PC-9 (cell line): ENCODE measurements around the gene MT1F. TPM values are rescaled to one million over a fixed set of nuclear protein-coding genes. Genes with fewer than 3 reads are reported as not detected.
"Not testable (repeated sequence)": the region's sequence is repeated elsewhere in the genome, so short reads cannot be mapped to it uniquely, and the experiment has no call there.

Source experiments
- BruUV-seq: library from RNA; stranded (reverse); fragments of 400-500 nt; replicated peaks from 2 replicates; lab custom pipeline; 2021; lab: Mats Ljungman, UMichigan
- CTCF ChIA-PET: fragments of 300-600 bp; sonication (Branson Sonifier 250); formaldehyde crosslinking; loops from one replicate; lab custom pipeline; 2022; ENCODE audit warnings: antibody characterized with exemption; lab: Charles Lee
- POLR2A ChIA-PET: fragments of 300-600 bp; sonication (Branson Sonifier 250); formaldehyde crosslinking; loops from one replicate; lab custom pipeline; 2022; ENCODE audit warnings: antibody characterized with exemption; ENCODE audit not compliant: unreplicated experiment; lab: Charles Lee
- DNase-seq, 2 experiments: peaks; one replicate each; pipeline versions ENCODE4 v3.0.0 to v3.0.0-alpha.2; 2015 to 2022; ENCODE audit warnings: mixed read lengths in 1 of 2
- H2AFZ ChIP-seq: fragments of 200-600 bp; sonication (generic); 2 replicates; pipeline ENCODE4 v1.8.1; 2017; ENCODE audit warnings: antibody characterized with exemption
- H3F3A ChIP-seq: fragments of 200-600 bp; sonication (generic); 2 replicates; pipeline ENCODE4 v1.8.1; 2017; ENCODE audit warnings: antibody characterized with exemption, mild to moderate bottlenecking, low read depth; ENCODE audit not compliant: insufficient read depth
- H3K27ac ChIP-seq: fragments of 200-600 bp; sonication (generic); 2 replicates; pipeline ENCODE4 v1.6.1; 2016; ENCODE audit warnings: mixed run types
- H3K27me3 ChIP-seq: fragments of 200-600 bp; sonication (generic); 2 replicates; pipeline ENCODE4 v1.6.1; 2016; ENCODE audit warnings: low read depth, mixed run types; ENCODE audit not compliant: insufficient read depth
- H3K36me3 ChIP-seq: fragments of 200-600 bp; sonication (generic); 2 replicates; pipeline ENCODE4 v1.6.1; 2016; ENCODE audit warnings: low read depth, mixed run types
- H3K4me1 ChIP-seq: fragments of 200-600 bp; sonication (generic); replicated peaks from 2 replicates; pipeline ENCODE4 v1.6.1; 2016; ENCODE audit warnings: mixed run types; ENCODE audit not compliant: insufficient read depth
- H3K4me2 ChIP-seq: fragments of 200-600 bp; sonication (generic); 2 replicates; pipeline ENCODE4 v1.6.1; 2017; ENCODE audit warnings: mixed run types
- H3K4me3 ChIP-seq: fragments of 200-600 bp; sonication (generic); 2 replicates; pipeline ENCODE4 v1.6.1; 2016; ENCODE audit warnings: mixed run types
- H3K79me2 ChIP-seq: fragments of 200-600 bp; sonication (generic); 2 replicates; pipeline ENCODE4 v1.6.1; 2017; ENCODE audit warnings: low read depth, mixed run types
- H3K9me2 ChIP-seq: fragments of 200-600 bp; sonication (generic); 2 replicates; pipeline ENCODE4 v1.8.1; 2017; ENCODE audit warnings: mild to moderate bottlenecking; ENCODE audit not compliant: insufficient read depth
- H3K9me3 ChIP-seq: fragments of 200-600 bp; sonication (generic); 2 replicates; pipeline ENCODE4 v1.8.1; 2016; ENCODE audit warnings: low read depth; ENCODE audit not compliant: insufficient read depth
- H4K20me1 ChIP-seq: fragments of 200-600 bp; sonication (generic); 2 replicates; pipeline ENCODE4 v1.8.1; 2017; ENCODE audit not compliant: insufficient read depth
- EZH2 ChIP-seq: fragments of 200-600 bp; sonication (generic); IDR thresholded peaks from 2 replicates; pipeline ENCODE4 v1.8.0; 2017; ENCODE audit warnings: antibody characterized with exemption, low read depth
- intact Hi-C: fragments of 100-400 bp; cut with micrococcal nuclease; formaldehyde crosslinking; loops from one replicate; pipeline ENCODE4 v1.10.0; 2022; ENCODE audit not compliant: unreplicated experiment
- total RNA-seq: library from RNA; stranded (reverse); gene quantifications from 2 replicates; pipeline ENCODE4 v1.2.3, GENCODE V29; 2021
- TF ChIP-seq, protein P1 (sequence below): fragments of 200-600 bp; sonication (generic); conservative IDR thresholded peaks from 2 replicates; pipeline ENCODE4 v1.6.1; 2017; ENCODE audit warnings: mixed run types, antibody characterized with exemption, mild to moderate bottlenecking, moderate library complexity

Gene MT1F
- total RNA-seq, 1 experiment from 2014 or later: 4.0 TPM

DNA sequence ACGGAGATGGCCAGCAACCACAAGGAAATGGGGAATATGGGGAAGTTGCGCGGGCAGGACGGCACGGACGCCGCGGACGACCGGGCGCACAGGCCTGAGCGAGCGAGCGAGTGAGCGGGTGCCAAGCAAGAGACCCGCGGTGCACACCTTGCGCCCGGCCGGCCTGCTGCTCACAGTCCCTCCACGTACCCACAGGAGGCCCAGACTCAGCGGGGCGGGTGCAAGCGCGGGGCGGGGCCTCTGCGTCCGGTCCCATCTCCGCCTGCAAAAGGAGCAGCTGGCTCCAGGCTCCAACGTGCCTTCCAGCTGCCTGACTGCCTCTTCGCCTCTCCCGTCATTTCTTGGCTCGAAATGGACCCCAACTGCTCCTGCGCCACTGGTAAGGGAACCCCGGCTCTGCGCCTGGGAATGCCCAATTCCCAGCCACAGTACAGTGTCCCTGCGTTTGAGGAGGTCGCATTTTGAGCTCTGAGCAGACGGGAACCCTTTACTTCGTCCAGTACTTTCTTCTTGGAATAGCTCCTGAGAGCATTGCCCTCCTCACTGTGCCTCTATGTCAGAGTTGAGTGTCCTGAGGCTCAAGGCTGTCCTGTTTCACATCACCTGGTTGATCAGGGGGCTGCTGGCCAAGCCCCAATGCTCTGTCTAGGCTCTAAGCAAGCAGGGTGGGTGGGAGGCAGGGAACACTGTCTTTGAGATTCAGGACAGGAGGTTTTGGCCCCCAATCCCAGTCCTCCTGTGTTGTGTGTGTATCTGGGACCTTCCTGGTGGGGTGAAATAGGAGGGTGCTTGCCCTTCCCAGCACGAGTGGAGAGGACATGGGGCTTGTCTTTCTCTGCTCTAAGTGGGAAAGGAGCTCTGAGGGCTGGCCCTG is 40.3 kb upstream of the MT1F start:
- intact Hi-C loops: no loop called here
- H3K36me3 ChIP-seq: no peaks in the 10 kb centered on the region
- no peaks in the 10 kb centered on the region for H3K79me2 ChIP-seq
- no peaks in the 10 kb centered on the region for H3K27me3 ChIP-seq
- DNase-seq: no peak
- H3K4me3 ChIP-seq: no peak overlapping the region
- peaks cover 19% of the 10 kb centered on the region for H3F3A ChIP-seq
- CTCF ChIA-PET: no interaction called here
- POLR2A ChIA-PET: interaction anchor here (0.7 kb wide), 1 partner anchor 53 kb away, joined by 3 read pairs; no protein-coding TSS in a partner anchor
- H3K27ac ChIP-seq: no peak overlapping the region
- BruUV-seq: no TSS peak
- no peak overlapping the region for H3K4me2 ChIP-seq
- TF ChIP-seq, protein P1, sequence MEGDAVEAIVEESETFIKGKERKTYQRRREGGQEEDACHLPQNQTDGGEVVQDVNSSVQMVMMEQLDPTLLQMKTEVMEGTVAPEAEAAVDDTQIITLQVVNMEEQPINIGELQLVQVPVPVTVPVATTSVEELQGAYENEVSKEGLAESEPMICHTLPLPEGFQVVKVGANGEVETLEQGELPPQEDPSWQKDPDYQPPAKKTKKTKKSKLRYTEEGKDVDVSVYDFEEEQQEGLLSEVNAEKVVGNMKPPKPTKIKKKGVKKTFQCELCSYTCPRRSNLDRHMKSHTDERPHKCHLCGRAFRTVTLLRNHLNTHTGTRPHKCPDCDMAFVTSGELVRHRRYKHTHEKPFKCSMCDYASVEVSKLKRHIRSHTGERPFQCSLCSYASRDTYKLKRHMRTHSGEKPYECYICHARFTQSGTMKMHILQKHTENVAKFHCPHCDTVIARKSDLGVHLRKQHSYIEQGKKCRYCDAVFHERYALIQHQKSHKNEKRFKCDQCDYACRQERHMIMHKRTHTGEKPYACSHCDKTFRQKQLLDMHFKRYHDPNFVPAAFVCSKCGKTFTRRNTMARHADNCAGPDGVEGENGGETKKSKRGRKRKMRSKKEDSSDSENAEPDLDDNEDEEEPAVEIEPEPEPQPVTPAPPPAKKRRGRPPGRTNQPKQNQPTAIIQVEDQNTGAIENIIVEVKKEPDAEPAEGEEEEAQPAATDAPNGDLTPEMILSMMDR: no peak
- TF ChIP-seq EZH2: no peak
- no peaks in the 10 kb centered on the region for H3K9me2 ChIP-seq
- no peaks in the 10 kb centered on the region for H3K9me3 ChIP-seq
- H3K4me1 ChIP-seq: peaks cover 45% of the 10 kb centered on the region
- H2AFZ ChIP-seq: no peak overlapping the region
- H4K20me1 ChIP-seq: no peaks in the 10 kb centered on the region

DNA sequence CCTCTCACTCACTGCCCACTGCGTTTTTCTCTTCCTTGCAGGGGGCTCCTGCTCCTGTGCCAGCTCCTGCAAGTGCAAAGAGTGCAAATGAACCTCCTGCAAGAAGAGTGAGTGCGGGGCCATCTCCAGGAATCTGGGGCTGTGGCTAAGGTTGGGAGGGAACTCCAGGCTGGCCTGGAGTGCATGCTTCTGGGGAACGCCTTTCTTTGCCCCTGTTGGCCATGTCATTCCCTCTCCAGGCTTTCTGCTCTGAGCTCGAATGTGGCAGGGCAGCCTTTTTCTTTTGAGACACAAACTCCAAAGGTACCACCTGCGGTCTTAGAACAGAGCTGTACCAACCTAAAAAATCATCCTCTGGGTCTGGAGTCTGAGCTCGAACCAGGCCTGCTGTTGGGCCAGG is 39.6 kb upstream of the MT1F start:
- intact Hi-C loops: no loop called here
- Histone ChIP-seq H3F3A (peaks cover 19% of the 10 kb centered on the region), H3K4me1 (peaks cover 38% of the 10 kb centered on the region), H3K27ac (no peak overlapping the region), H3K4me2 (no peak overlapping the region), H3K4me3 (no peak overlapping the region), H3K36me3 (no peaks in the 10 kb centered on the region), H3K9me3 (no peaks in the 10 kb centered on the region), H2AFZ (no peak overlapping the region), H3K27me3 (no peaks in the 10 kb centered on the region), H3K79me2 (no peaks in the 10 kb centered on the region), H4K20me1 (no peaks in the 10 kb centered on the region), H3K9me2 (no peaks in the 10 kb centered on the region)
- TF ChIP-seq EZH2: no peak
- TF ChIP-seq, protein P1: no peak
- CTCF ChIA-PET: no interaction called here
- BruUV-seq: no TSS peak
- no peak for DNase-seq
- POLR2A ChIA-PET: no interaction called here

DNA sequence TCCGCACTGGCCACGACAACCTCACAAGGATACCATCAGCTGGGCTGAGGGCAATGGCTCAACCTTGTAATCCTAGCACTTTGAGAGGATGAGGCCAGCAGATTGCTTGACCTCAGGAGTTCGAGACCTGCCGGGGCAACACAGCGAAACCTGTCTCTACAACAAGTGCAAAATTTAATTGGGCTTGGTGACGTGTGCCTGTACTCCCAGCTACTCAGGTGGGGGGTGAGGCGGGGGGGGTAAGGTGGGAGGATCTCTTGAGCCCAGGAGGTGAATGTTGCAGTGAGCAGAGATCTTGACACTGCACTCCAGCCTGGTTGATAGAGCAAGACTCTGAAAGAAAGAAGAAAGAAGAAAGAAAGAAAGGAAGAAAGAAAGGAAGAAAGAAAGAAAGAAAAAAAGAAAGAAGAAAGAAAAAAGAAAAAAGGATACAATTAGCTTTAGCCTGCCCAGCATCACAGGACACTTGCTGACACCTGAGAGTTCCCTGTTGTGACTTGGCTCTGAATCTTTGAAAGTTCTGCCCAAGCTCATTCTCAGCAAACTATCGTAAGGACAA is 37.3 kb upstream of the MT1F start:
- Histone ChIP-seq H3K9me2 (no peaks in the 10 kb centered on the region), H2AFZ (no peak overlapping the region), H3K4me1 (peaks cover 15% of the 10 kb centered on the region), H3K27ac (no peak overlapping the region), H3K4me2 (no peak overlapping the region), H3K79me2 (no peaks in the 10 kb centered on the region), H3K9me3 (no peaks in the 10 kb centered on the region), H4K20me1 (no peaks in the 10 kb centered on the region), H3K4me3 (no peak overlapping the region), H3K36me3 (no peaks in the 10 kb centered on the region), H3F3A (0 out of 2 replicates have a peak, but pooled peaks cover 3% of the 10 kb centered on the region), H3K27me3 (no peaks in the 10 kb centered on the region)
- no TSS peak for BruUV-seq
- TF ChIP-seq, protein P1: no peak
- no peak for TF ChIP-seq EZH2
- ChIA-PET CTCF (no interaction called here), POLR2A (interaction anchor here (0.6 kb wide), 1 partner anchor 12 kb away, joined by 4 read pairs; the partner anchor contains the start of gene MT2A)
- no peak for DNase-seq
- intact Hi-C loops: no loop called here

DNA sequence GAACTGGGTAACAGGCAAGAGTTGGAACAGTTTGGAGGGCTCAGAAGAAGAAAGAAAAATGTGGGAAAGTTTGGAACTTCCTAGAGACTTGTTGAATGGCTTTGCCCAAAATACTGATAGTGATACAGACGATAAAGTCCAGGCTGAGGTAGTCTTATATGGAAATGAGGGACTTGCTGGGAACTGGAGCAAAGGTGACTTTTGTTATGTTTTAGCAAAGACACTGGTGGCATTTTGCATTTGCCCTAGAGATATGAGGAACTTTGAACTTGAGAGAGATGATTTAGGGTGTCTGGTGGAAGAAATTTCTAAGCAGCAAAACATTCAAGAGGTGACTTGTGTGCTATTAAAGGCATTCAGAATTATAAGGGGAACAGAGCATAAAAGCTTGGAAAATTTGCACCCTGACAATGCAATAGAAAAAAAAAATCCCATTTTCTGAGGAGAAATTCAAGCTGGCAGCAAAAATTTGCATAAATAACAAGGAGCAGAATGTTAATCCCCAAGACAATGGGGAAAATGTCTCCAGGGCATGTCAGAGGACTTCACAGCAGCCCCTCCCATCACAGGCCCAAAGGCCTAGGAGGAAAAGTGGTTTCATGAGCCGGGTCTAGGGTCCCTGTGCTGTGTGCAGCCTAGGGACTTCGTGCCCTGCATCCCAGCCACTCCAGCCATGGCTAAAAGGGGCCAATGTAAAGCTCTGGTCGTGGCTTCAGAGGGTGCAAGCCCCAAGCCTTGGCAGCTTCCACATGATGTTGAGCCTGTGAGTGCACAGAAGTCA is 35.9 kb upstream of the MT1F start:
- H4K20me1 ChIP-seq, H3K4me3 ChIP-seq, H3K4me2 ChIP-seq, POLR2A ChIA-PET, H3K27me3 ChIP-seq, intact Hi-C loops, H3K36me3 ChIP-seq, BruUV-seq, H2AFZ ChIP-seq, H3F3A ChIP-seq, H3K79me2 ChIP-seq, DNase-seq, H3K27ac ChIP-seq, CTCF ChIA-PET, H3K9me2 ChIP-seq, H3K9me3 ChIP-seq: not testable (repeated sequence)
- peaks cover 13% of the 10 kb centered on the region for H3K4me1 ChIP-seq
